ENCODE measurements around the gene ZNF497. TPM values are rescaled to one million over a fixed set of nuclear protein-coding genes. Genes with fewer than 3 reads are reported as not detected.

The ZNF497 gene
- polyA plus RNA-seq, 1 of the 3 experiments (the other 2 are of a cell fraction): 1.1 TPM

- Histone ChIP-seq H2AFZ (ENCODE audit: low read depth) (no peak overlapping the region), H3K27me3 (ENCODE audit: insufficient read depth) (no peaks in the 10 kb centered on the region), H3K4me3 (ENCODE audit: low read depth in 2 of 2, low read length in 1 of 2) (no peak overlapping the region), H3K9ac (no peak overlapping the region), H3K36me3 (replicated peaks in 1 of 2; ENCODE audit: control insufficient read depth in 1 of 2, insufficient read depth in 2 of 2, low read length in 1 of 2) (peaks cover 9 to 18% of the 10 kb centered on the region in 2 experiments), H3K9me2 (no peaks in the 10 kb centered on the region), H3K4me1 (ENCODE audit: control insufficient read depth in 1 of 2, insufficient read depth in 2 of 2, low read depth in 1 of 2, low read length in 1 of 2) (peaks cover 6 to 20% of the 10 kb centered on the region in 2 experiments; a peak in 2 of 4 replicates), H4K20me1 (ENCODE audit: insufficient read depth) (no peaks in the 10 kb centered on the region; the same call in none of the 2 replicates), H3K9me3 (no peaks in the 10 kb centered on the region), H3K4me2 (no peak overlapping the region), H3F3A (replicated peaks; ENCODE audit: insufficient read depth) (peaks cover 36% of the 10 kb centered on the region), H3K79me2 (ENCODE audit: insufficient read depth) (peaks cover 17% of the 10 kb centered on the region), H3K27ac (ENCODE audit: low read depth in 2 of 2, low read length in 1 of 2) (no peak overlapping the region; a peak in 1 of 4 replicates)
- CTCF ChIA-PET: interaction anchor here (2.2 kb wide), 1 partner anchor 121 kb away, joined by 7 read pairs; the partner anchor contains the start of gene ZBTB45
- POLR2A ChIA-PET: interaction anchor here (2.0 kb wide), 1 partner anchor 11 kb away, joined by 5 read pairs; no protein-coding TSS in a partner anchor
- DNase-seq: no peak
- WGBS (ENCODE audit: low lambda C conversion rate): 97% methylated on average over 6 of the region's 6 CpGs
- no peak for TF ChIP-seq POLR2AphosphoS5 (IDR thresholded peaks at IDR 0.05; ENCODE audit: low read depth, low read length)
- no peak for TF ChIP-seq JUND (IDR thresholded peaks at IDR 0.05)
- no peak for TF ChIP-seq REST (IDR thresholded peaks at IDR 0.05; ENCODE audit: low read depth, low read length)
- no peak for TF ChIP-seq ZBTB33 (IDR thresholded peaks at IDR 0.05; ENCODE audit: borderline replicate concordance, low read depth)
- no peak for TF ChIP-seq TCF12 (IDR thresholded peaks at IDR 0.05)
- no peak for TF ChIP-seq EZH2phosphoT487 (IDR thresholded peaks at IDR 0.05; ENCODE audit: borderline replicate concordance, low read depth)
- no peak for TF ChIP-seq FOSL2 (IDR thresholded peaks at IDR 0.05; ENCODE audit: borderline replicate concordance, low read depth)
- no peak for TF ChIP-seq CTCF (IDR thresholded peaks at IDR 0.05)
- no peak for TF ChIP-seq USF2 (IDR thresholded peaks at IDR 0.05; ENCODE audit: borderline replicate concordance, low read depth, low read length)
- no peak for TF ChIP-seq IRF3 (IDR thresholded peaks at IDR 0.05; ENCODE audit: low read depth, low read length)
- TF ChIP-seq TEAD4 (IDR thresholded peaks at IDR 0.05; ENCODE audit: borderline replicate concordance, insufficient read depth): no peak
- TF ChIP-seq EP300 (IDR thresholded peaks at IDR 0.05; ENCODE audit: borderline replicate concordance in 1 of 2, low read depth in 1 of 2, low read length in 1 of 2): no peak
Observed at GRCh38 chr19:58398545-58398944, 36.0 kb upstream of the ZNF497 start.

Measured in SK-N-SH (cell line).